Measurements from ENCODE around the gene DOCK1.

The DOCK1 gene

GRCh38 chr10:127283017-127283416 lies 377.8 kb downstream of the DOCK1 start:
- in situ Hi-C loops (cut with MboI; ENCODE audit: low sequenced_read_pairs, unreplicated experiment), result no loop called here
- DNase-seq (ENCODE audit: low spot score), result no peak
- TF ChIP-seq, protein P1, sequence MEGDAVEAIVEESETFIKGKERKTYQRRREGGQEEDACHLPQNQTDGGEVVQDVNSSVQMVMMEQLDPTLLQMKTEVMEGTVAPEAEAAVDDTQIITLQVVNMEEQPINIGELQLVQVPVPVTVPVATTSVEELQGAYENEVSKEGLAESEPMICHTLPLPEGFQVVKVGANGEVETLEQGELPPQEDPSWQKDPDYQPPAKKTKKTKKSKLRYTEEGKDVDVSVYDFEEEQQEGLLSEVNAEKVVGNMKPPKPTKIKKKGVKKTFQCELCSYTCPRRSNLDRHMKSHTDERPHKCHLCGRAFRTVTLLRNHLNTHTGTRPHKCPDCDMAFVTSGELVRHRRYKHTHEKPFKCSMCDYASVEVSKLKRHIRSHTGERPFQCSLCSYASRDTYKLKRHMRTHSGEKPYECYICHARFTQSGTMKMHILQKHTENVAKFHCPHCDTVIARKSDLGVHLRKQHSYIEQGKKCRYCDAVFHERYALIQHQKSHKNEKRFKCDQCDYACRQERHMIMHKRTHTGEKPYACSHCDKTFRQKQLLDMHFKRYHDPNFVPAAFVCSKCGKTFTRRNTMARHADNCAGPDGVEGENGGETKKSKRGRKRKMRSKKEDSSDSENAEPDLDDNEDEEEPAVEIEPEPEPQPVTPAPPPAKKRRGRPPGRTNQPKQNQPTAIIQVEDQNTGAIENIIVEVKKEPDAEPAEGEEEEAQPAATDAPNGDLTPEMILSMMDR (IDR thresholded peaks at IDR 0.05; ENCODE audit: borderline replicate concordance, control extremely low read depth, extremely low read depth, insufficient read depth, missing control alignments), result no peak

DNA sequence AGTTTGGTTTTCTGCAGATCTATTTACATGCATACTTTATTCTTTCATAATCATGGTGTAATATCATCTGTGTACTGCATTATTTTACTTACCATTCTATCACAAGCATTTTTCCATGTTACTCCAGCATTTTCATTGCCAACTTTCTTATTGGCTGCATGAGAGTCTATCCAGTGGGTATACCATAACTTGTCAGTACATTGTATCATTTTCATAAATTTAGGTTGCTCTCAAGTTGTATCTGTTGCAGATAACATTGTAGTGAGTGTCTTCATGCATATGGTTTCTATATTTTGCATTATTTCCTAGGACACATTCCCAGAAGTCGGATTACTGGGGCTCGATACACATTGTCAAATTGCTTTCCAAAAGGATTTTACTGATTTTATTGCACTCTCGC lies 378.3 kb downstream of the DOCK1 start:
- no peak for DNase-seq (ENCODE audit: low spot score)
- in situ Hi-C loops (cut with MboI; ENCODE audit: low sequenced_read_pairs, unreplicated experiment), result no loop called here
- TF ChIP-seq, protein P1 (IDR thresholded peaks at IDR 0.05; ENCODE audit: borderline replicate concordance, control extremely low read depth, extremely low read depth, insufficient read depth, missing control alignments), result no peak

DNA sequence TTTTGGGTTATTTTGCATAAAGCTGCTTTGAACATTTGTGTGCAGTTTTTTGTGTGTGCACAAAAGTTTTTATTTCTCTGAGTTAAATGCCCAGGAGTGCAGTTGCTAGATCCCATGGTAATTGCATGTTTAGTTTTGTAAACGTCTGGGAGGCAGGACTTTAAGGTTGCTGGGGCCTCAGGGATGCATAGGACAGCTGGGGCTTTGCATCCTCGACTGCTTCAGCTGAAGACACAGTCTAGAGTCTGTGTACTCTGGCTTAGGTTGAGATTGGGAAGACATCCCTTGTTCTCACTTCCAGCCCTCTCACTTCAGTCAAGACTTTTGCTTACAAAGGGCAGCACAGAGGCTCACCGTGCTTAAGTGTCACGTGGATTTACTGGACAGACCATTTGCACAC lies 385.6 kb downstream of the DOCK1 start:
- in situ Hi-C loops (cut with MboI; ENCODE audit: low sequenced_read_pairs, unreplicated experiment), result no loop called here
- TF ChIP-seq, protein P1 (IDR thresholded peaks at IDR 0.05; ENCODE audit: borderline replicate concordance, control extremely low read depth, extremely low read depth, insufficient read depth, missing control alignments), result no peak
- no peak for DNase-seq (ENCODE audit: low spot score)

DNA sequence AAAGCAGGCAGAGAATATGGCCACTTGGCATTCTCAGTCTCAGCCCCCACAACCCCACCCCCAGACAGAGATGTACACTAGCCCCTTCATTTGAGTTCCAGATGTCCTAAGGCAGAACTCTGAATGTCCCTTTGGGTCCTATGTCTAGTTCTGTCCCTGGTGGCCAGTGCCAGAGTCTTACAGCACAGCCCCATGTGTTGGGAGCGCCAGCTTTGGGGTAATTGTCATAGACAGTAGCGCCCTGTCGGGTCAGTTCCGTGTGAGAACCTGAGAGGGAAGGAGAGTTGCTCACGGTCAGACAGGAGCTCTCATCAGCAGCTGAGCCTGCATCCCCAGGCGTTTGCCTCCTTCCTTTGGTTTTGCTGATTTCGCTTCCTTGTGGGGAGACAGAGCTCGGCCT lies 386.1 kb downstream of the DOCK1 start:
- no peak for DNase-seq (ENCODE audit: low spot score)
- TF ChIP-seq, protein P1 (IDR thresholded peaks at IDR 0.05; ENCODE audit: borderline replicate concordance, control extremely low read depth, extremely low read depth, insufficient read depth, missing control alignments), result no peak
- in situ Hi-C loops (cut with MboI; ENCODE audit: low sequenced_read_pairs, unreplicated experiment), result no loop called here

DNA sequence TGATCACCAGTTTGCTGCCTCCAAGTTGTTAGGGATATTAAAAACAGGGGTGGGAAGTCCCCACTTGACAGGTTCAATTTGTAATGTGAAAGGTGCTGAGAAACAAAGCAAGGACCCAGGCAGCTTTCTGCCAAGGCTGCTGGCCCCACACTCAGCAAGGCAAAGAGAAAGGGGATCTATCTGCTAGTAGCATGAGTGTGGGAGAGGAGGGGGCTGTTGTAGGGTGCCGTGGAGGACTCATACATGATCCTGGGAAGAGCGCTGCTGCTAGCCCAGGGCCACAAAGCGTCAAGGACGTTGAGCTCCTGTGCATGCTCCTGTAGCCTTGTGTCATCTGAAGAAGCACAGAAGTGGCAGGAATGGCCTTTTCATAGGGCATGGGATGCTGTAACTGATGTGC lies 387.7 kb downstream of the DOCK1 start:
- TF ChIP-seq, protein P1 (IDR thresholded peaks at IDR 0.05; ENCODE audit: borderline replicate concordance, control extremely low read depth, extremely low read depth, insufficient read depth, missing control alignments), result no peak
- DNase-seq (ENCODE audit: low spot score), result no peak
- in situ Hi-C loops (cut with MboI; ENCODE audit: low sequenced_read_pairs, unreplicated experiment), result no loop called here

GRCh38 chr10:127293640-127294039 lies 388.4 kb downstream of the DOCK1 start:
- DNase-seq (ENCODE audit: low spot score), result no peak
- TF ChIP-seq, protein P1 (IDR thresholded peaks at IDR 0.05; ENCODE audit: borderline replicate concordance, control extremely low read depth, extremely low read depth, insufficient read depth, missing control alignments), result no peak
- in situ Hi-C loops (cut with MboI; ENCODE audit: low sequenced_read_pairs, unreplicated experiment), result no loop called here

- in situ Hi-C loops (cut with MboI; ENCODE audit: low sequenced_read_pairs, unreplicated experiment), result no loop called here
- TF ChIP-seq, protein P1 (IDR thresholded peaks at IDR 0.05; ENCODE audit: borderline replicate concordance, control extremely low read depth, extremely low read depth, insufficient read depth, missing control alignments), result no peak
- DNase-seq (ENCODE audit: low spot score), result no peak
Observed at GRCh38 chr10:127296696-127297095, 391.5 kb downstream of the DOCK1 start.
